ENCODE results near the gene PPP3R1. TPM values are rescaled to one million over a fixed set of nuclear protein-coding genes. Genes with fewer than 3 reads are reported as not detected.

The PPP3R1 gene
- total RNA-seq, 3 donors from 2014 or later = 32.8 to 54.4 (median 34.1) TPM

GRCh38 chr2:68157402-68158133 lies 94.8 kb downstream of the PPP3R1 start, which contains the start of gene PNO1:
PNO1 (plus strand) TSS chr2:68157888; CDS start chr2:68157935, 47 bp downstream.
- Histone ChIP-seq H3K36me3 (no peaks in the 10 kb centered on the region), H3K9me3 (no peaks in the 10 kb centered on the region), H3K4me1 (peaks cover 0 to 25% of the 10 kb centered on the region in 2 donors), H3K27me3 (no peaks in the 10 kb centered on the region), H3K4me3 (peak within 1 kb of the TSS; percentile 83 to 97 (median 83)), H3K27ac (peak within 1 kb of the TSS; percentile 83 to 91)
- peak; percentile 93 to 95 for DNase-seq (ENCODE audit: low spot score in 2 of 2)
- intact Hi-C loops (cut with DNase I; ENCODE audit: low total_unique reads) = no loop called here
- TF ChIP-seq POLR2A (IDR thresholded peaks at IDR 0.05) (no peak), POLR2AphosphoS5 (IDR thresholded peaks at IDR 0.05) (peak; percentile 82 to 97 (median 87))

DNA sequence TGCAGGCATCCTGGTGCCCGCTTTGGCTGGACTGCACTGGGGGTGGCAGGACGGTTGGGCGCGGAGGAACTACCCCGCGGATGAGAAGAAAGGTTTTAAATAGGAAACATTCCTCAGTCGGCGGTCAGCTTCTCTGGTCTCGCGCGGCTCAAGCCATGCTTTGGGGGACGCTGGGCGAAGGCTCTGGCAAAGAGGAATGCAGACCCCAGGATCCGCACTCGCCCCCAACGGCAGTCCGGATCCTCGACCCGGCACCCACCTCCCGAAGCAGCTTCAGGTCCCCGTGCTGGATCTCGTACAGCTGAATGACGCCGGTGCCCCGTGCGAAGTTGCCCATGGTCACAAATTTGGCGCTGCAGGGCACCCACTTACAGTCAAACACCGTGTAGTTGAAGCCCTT lies 95.3 kb downstream of the PPP3R1 start:
- Histone ChIP-seq H3K27ac (peak overlapping the region; percentile 83 to 91), H3K4me1 (peaks cover 0 to 25% of the 10 kb centered on the region in 2 donors), H3K36me3 (no peaks in the 10 kb centered on the region), H3K4me3 (peak overlapping the region; percentile 83 to 97 (median 83)), H3K9me3 (no peaks in the 10 kb centered on the region), H3K27me3 (no peaks in the 10 kb centered on the region)
- no peak for DNase-seq (ENCODE audit: low spot score in 2 of 2)
- intact Hi-C loops (cut with DNase I; ENCODE audit: low total_unique reads) = no loop called here
- no peak for TF ChIP-seq CTCF (IDR thresholded peaks at IDR 0.05)
- no peak for TF ChIP-seq POLR2AphosphoS5 (IDR thresholded peaks at IDR 0.05)
- no peak for TF ChIP-seq POLR2A (IDR thresholded peaks at IDR 0.05)

GRCh38 chr2:68156419-68156818 lies 95.9 kb downstream of the PPP3R1 start:
- peaks cover 0 to 25% of the 10 kb centered on the region in 2 donors for H3K4me1 ChIP-seq
- TF ChIP-seq CTCF (IDR thresholded peaks at IDR 0.05) (no peak), POLR2AphosphoS5 (IDR thresholded peaks at IDR 0.05) (no peak), POLR2A (IDR thresholded peaks at IDR 0.05) (no peak)
- no peaks in the 10 kb centered on the region for H3K9me3 ChIP-seq
- H3K27me3 ChIP-seq = no peaks in the 10 kb centered on the region
- H3K4me3 ChIP-seq = peak overlapping the region; percentile 83 to 97 (median 83)
- no peak for DNase-seq (ENCODE audit: low spot score in 2 of 2)
- peak overlapping the region in 1 of 2 donors; percentile 83 for H3K27ac ChIP-seq
- H3K36me3 ChIP-seq = no peaks in the 10 kb centered on the region
- intact Hi-C loops (cut with DNase I; ENCODE audit: low total_unique reads) = no loop called here

DNA sequence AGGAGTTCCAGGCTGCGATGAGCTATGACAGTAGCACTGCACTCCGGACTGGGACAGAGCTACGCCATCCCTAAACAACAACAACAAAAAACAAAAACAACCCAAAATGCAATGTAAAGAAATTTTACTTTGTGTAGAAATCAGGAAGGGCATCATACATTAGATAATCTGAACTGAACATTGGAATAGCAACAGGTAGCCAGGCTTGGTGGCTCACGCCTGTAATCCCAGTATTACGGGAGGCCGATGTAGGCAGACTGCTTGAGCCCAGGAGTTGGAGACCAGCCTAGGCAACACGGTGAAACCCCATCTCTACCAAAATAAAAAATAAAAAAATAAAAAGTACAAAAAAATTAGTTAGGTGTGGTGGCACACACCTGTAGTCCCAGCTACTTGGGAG lies 96.7 kb downstream of the PPP3R1 start:
- no peak for DNase-seq (ENCODE audit: low spot score in 2 of 2)
- intact Hi-C loops (cut with DNase I; ENCODE audit: low total_unique reads) = loop anchor here (1.0 kb wide), 1 partner anchor 13 kb away; no protein-coding TSS in a partner anchor
- no peaks in the 10 kb centered on the region for H3K36me3 ChIP-seq
- TF ChIP-seq CTCF (IDR thresholded peaks at IDR 0.05) = no peak
- no peak for TF ChIP-seq POLR2A (IDR thresholded peaks at IDR 0.05)
- no peak for TF ChIP-seq POLR2AphosphoS5 (IDR thresholded peaks at IDR 0.05)
- H3K4me1 ChIP-seq = peaks cover 0 to 25% of the 10 kb centered on the region in 2 donors
- no peak overlapping the region for H3K4me3 ChIP-seq
- H3K27me3 ChIP-seq = no peaks in the 10 kb centered on the region
- no peak overlapping the region for H3K27ac ChIP-seq
- H3K9me3 ChIP-seq = no peaks in the 10 kb centered on the region

DNA sequence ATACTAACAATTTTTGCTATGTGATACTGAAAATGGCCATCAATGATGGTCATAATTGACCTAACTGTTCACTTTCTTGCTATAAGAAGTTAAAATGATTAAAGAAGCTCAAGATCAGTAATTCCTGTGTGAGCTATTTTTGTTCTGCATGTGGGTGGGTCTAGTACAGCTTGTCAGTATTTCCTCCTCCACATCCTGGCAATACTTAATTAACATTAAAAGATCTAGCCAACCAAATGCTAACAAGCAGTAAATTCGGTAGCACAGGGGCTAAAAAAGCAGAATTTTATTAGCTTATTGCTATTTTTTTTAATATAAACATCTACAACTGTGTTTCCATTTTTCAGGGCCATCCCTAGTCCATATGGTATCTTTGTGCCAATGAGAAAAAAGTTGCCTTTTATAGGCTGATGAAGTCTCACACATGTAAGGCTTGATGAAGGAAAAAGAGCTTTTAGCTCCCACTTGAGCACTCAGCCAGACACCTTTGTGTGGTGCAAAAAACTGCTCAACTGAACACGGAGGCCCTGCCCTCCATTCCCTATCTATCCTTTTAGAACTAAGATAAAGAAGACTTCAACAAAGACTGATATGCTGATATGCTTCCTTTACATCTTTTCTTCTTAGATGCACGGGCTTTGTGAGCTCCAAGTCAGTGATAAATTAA lies 99.5 kb downstream of the PPP3R1 start:
- Histone ChIP-seq H3K27ac (no peak overlapping the region), H3K4me3 (no peak overlapping the region), H3K27me3 (no peaks in the 10 kb centered on the region), H3K9me3 (no peaks in the 10 kb centered on the region), H3K36me3 (no peaks in the 10 kb centered on the region), H3K4me1 (peaks cover 0 to 11% of the 10 kb centered on the region in 2 donors)
- intact Hi-C loops (cut with DNase I; ENCODE audit: low total_unique reads) = no loop called here
- DNase-seq (ENCODE audit: low spot score in 2 of 2) = no peak
- no peak for TF ChIP-seq POLR2A (IDR thresholded peaks at IDR 0.05)
- no peak for TF ChIP-seq CTCF (IDR thresholded peaks at IDR 0.05)
- no peak for TF ChIP-seq POLR2AphosphoS5 (IDR thresholded peaks at IDR 0.05)
